GM18526 (cell line): ENCODE measurements around the gene SNED1.

ENCODE experiments used
- POLR2A ChIP-seq: IDR thresholded peaks from 3 replicates; pipeline ENCODE4 v1.6.1; 2011; ENCODE audit not compliant: insufficient read length; ENCODE audit errors: extremely low read depth

Gene SNED1

GRCh38 chr2:241072553-241073165, 74.2 kb downstream of the SNED1 start:
- no peak for TF ChIP-seq POLR2A

GRCh38 chr2:241073166-241074064, 75.0 kb downstream of the SNED1 start:
- no peak for TF ChIP-seq POLR2A

GRCh38 chr2:241074065-241074818, 75.8 kb downstream of the SNED1 start:
- TF ChIP-seq POLR2A, result no peak

- no peak for TF ChIP-seq POLR2A
Measured at GRCh38 chr2:241074901-241075540, 76.6 kb downstream of the SNED1 start.

- TF ChIP-seq POLR2A, result no peak
Measured at GRCh38 chr2:241080405-241081189, 82.2 kb downstream of the SNED1 start.

GRCh38 chr2:241081190-241081642, 82.8 kb downstream of the SNED1 start:
- TF ChIP-seq POLR2A, result no peak

- no peak for TF ChIP-seq POLR2A
Measured at GRCh38 chr2:241081643-241082340, 83.4 kb downstream of the SNED1 start.

GRCh38 chr2:241082341-241083090, 84.1 kb downstream of the SNED1 start:
- TF ChIP-seq POLR2A, result no peak

- TF ChIP-seq POLR2A, result no peak
Measured at GRCh38 chr2:241083091-241083415, 84.6 kb downstream of the SNED1 start.

- TF ChIP-seq POLR2A, result no peak
Measured at GRCh38 chr2:241084856-241085444, 86.5 kb downstream of the SNED1 start.

- TF ChIP-seq POLR2A, result no peak
Measured at GRCh38 chr2:241087420-241088268, 89.2 kb downstream of the SNED1 start.

GRCh38 chr2:241088376-241088775, 90.0 kb downstream of the SNED1 start:
- no peak for TF ChIP-seq POLR2A
